ENCODE data around the gene APLNR.
A peak's percentile ranks its signal among the peaks of the same experiment; 100 is the strongest.
"Not testable (repeated sequence)": the region's sequence is repeated elsewhere in the genome, so short reads cannot be mapped to it uniquely, and the experiment has no call there.

The APLNR gene

GRCh38 chr11:57237204-57237681, at the start of gene APLNR:
TSS of gene APLNR (minus strand) at chr11:57237250. CDS start at chr11:57237004, 246 bp downstream.
- DNase-seq (ENCODE audit: extremely low read depth, low read depth) = no peak
- TF ChIP-seq CTCF (IDR thresholded peaks at IDR 0.05; ENCODE audit: low read depth, low read length) = no peak

- TF ChIP-seq CTCF (IDR thresholded peaks at IDR 0.05; ENCODE audit: low read depth, low read length) = no peak
- no peak for DNase-seq (ENCODE audit: extremely low read depth, low read depth)
Measured at GRCh38 chr11:57283231-57283990, 46.4 kb upstream of the APLNR start.

- not testable (repeated sequence) for DNase-seq (ENCODE audit: extremely low read depth, low read depth)
Measured at GRCh38 chr11:57281546-57281945, 44.5 kb upstream of the APLNR start.

- no peak for TF ChIP-seq CTCF (IDR thresholded peaks at IDR 0.05; ENCODE audit: low read depth, low read length)
- DNase-seq (ENCODE audit: extremely low read depth, low read depth) = peak; percentile 16
Measured at GRCh38 chr11:57279116-57279515, 42.1 kb upstream of the APLNR start.

GRCh38 chr11:57278721-57279095, 41.7 kb upstream of the APLNR start:
- no peak for TF ChIP-seq CTCF (IDR thresholded peaks at IDR 0.05; ENCODE audit: low read depth, low read length)
- DNase-seq (ENCODE audit: extremely low read depth, low read depth) = no peak

- peak; percentile 70 for DNase-seq (ENCODE audit: extremely low read depth, low read depth)
Measured at GRCh38 chr11:57277845-57278720, 41.0 kb upstream of the APLNR start.

More at GRCh38 chr11:57277845-57278720, 41.0 kb upstream of the APLNR start:
- TF ChIP-seq CTCF (IDR thresholded peaks at IDR 0.05; ENCODE audit: low read depth, low read length) = peak; percentile 88
